ENCODE measurements around the gene TMEM203. TPM values are rescaled to one million over a fixed set of nuclear protein-coding genes. Genes with fewer than 3 reads are reported as not detected.

The TMEM203 gene
- total and polyA plus RNA-seq, 2 of the 13 experiments (the other 11 are each of a cell fraction or from before 2014, with no cell fraction given) = 23.4 to 36.7 TPM

DNA sequence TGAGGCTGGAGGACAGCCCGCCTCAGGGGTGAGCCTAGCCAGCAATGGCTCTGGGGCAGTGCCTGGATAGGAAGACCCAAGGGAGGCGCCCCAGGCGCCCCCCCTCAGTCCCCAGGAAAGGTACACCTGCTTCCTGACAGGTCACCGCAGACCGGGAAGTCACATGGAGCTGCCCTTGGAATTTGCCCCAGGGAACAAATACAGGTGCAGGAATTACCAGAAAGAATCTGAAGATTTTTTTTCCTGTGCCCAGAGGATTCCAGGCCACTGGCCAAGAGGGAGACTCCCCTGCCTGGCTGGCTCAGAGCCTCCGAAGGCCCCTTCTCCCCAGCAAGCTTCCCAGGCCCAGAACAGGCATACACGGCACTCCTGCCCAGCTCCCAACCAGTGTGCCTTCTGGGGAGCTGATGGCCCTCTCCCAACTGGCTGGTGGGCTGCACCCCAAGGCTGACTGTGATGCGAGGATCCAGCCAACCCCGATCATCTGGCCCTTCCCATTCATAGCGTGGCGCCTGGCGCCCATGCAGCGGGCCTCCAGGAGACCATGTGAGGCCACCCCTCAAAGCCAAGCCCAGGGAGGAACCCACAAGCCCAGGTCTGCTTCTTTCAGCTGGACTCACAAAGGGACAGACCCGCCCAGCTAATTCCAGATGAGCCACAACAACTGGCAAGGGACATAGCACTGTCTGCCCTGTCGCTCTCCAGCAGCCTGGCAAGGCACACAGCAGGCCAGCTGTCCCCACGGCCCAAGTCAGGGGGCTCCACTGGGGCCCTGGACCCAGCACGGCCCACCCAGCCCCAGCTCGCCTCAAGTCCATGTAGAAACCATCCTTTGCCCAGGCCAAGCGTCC lies 7.2 kb downstream of the TMEM203 start (continued):
- TF ChIP-seq ZNF574 (CRISPR knock-in tag; IDR thresholded peaks at IDR 0.05) (no peak), MYNN (CRISPR knock-in tag; IDR thresholded peaks at IDR 0.05; ENCODE audit: low read depth) (no peak), RXRB (CRISPR knock-in tag; IDR thresholded peaks at IDR 0.05; ENCODE audit: borderline replicate concordance) (no peak), ZNF335 (CRISPR knock-in tag; IDR thresholded peaks at IDR 0.05) (no peak), ZNF775 (CRISPR knock-in tag; IDR thresholded peaks at IDR 0.05; ENCODE audit: borderline replicate concordance) (no peak), ZNF614 (CRISPR knock-in tag; IDR thresholded peaks at IDR 0.05; ENCODE audit: borderline replicate concordance) (no peak), ZNF484 (CRISPR knock-in tag; IDR thresholded peaks at IDR 0.05; ENCODE audit: borderline replicate concordance, low read depth) (no peak), MXD1 (CRISPR knock-in tag; IDR thresholded peaks at IDR 0.05) (no peak; the same call in 1 of the 2 replicates), ZNF629 (CRISPR knock-in tag; conservative IDR thresholded peaks at IDR 0.05) (no peak), MED13 (CRISPR knock-in tag; IDR thresholded peaks at IDR 0.05) (no peak), KAT7 (CRISPR knock-in tag; IDR thresholded peaks at IDR 0.05; ENCODE audit: borderline replicate concordance) (no peak), ZNF160 (CRISPR knock-in tag; IDR thresholded peaks at IDR 0.05) (no peak), ZNF567 (CRISPR knock-in tag; IDR thresholded peaks at IDR 0.05; ENCODE audit: borderline replicate concordance) (no peak), PHF20 (CRISPR knock-in tag; IDR thresholded peaks at IDR 0.05) (no peak), KDM5A (IDR thresholded peaks at IDR 0.05; ENCODE audit: borderline replicate concordance, low read length) (no peak), DZIP1 (CRISPR knock-in tag; IDR thresholded peaks at IDR 0.05) (no peak)
- TF ChIP-seq, protein P1, sequence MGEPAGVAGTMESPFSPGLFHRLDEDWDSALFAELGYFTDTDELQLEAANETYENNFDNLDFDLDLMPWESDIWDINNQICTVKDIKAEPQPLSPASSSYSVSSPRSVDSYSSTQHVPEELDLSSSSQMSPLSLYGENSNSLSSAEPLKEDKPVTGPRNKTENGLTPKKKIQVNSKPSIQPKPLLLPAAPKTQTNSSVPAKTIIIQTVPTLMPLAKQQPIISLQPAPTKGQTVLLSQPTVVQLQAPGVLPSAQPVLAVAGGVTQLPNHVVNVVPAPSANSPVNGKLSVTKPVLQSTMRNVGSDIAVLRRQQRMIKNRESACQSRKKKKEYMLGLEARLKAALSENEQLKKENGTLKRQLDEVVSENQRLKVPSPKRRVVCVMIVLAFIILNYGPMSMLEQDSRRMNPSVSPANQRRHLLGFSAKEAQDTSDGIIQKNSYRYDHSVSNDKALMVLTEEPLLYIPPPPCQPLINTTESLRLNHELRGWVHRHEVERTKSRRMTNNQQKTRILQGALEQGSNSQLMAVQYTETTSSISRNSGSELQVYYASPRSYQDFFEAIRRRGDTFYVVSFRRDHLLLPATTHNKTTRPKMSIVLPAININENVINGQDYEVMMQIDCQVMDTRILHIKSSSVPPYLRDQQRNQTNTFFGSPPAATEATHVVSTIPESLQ (CRISPR knock-in tag; conservative IDR thresholded peaks at IDR 0.05) = no peak
- TF ChIP-seq, protein P2, sequence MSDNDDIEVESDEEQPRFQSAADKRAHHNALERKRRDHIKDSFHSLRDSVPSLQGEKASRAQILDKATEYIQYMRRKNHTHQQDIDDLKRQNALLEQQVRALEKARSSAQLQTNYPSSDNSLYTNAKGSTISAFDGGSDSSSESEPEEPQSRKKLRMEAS (IDR thresholded peaks at IDR 0.05) = peak; percentile 60
- TF ChIP-seq, protein P3, sequence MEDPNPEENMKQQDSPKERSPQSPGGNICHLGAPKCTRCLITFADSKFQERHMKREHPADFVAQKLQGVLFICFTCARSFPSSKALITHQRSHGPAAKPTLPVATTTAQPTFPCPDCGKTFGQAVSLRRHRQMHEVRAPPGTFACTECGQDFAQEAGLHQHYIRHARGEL (CRISPR knock-in tag; IDR thresholded peaks at IDR 0.05) = no peak
